ELR (cell line): Measurements from ENCODE around the gene AVL9.
A peak's percentile ranks its signal among the peaks of the same experiment; 100 is the strongest.
"Not testable (repeated sequence)": the region's sequence is repeated elsewhere in the genome, so short reads cannot be mapped to it uniquely, and the experiment has no call there.

Source experiments
- DNase-seq: peaks from one replicate; pipeline ENCODE4 v3.0.0-alpha.2; 2015; ENCODE audit warnings: low read depth

AVL9 gene

GRCh38 chr7:32587411-32587948, 92.2 kb downstream of the AVL9 start:
- DNase-seq = peak; percentile 89

GRCh38 chr7:32588657-32589056, 93.4 kb downstream of the AVL9 start:
- DNase-seq = peak; percentile 89

GRCh38 chr7:32591938-32592337, 96.6 kb downstream of the AVL9 start:
- DNase-seq = no peak

- DNase-seq = no peak
Measured at GRCh38 chr7:32592701-32593100, 97.4 kb downstream of the AVL9 start.

- peak; percentile 29 for DNase-seq
Measured at GRCh38 chr7:32594965-32595490, 99.7 kb downstream of the AVL9 start.

- DNase-seq = not testable (repeated sequence)
Measured at GRCh38 chr7:32601196-32601595, 105.9 kb downstream of the AVL9 start.

GRCh38 chr7:32602470-32602869, 107.2 kb downstream of the AVL9 start:
- DNase-seq = no peak

- not testable (repeated sequence) for DNase-seq
Measured at GRCh38 chr7:32603492-32603891, 108.2 kb downstream of the AVL9 start.

- not testable (repeated sequence) for DNase-seq
Measured at GRCh38 chr7:32604047-32604446, 108.8 kb downstream of the AVL9 start.

- DNase-seq = no peak
Measured at GRCh38 chr7:32605032-32605431, 109.7 kb downstream of the AVL9 start.

GRCh38 chr7:32609463-32609862, 114.2 kb downstream of the AVL9 start:
- no peak for DNase-seq

GRCh38 chr7:32611201-32612099, 116.2 kb downstream of the AVL9 start:
- DNase-seq = no peak

- peak; percentile 88 for DNase-seq
Measured at GRCh38 chr7:32616625-32617024, 121.3 kb downstream of the AVL9 start.

GRCh38 chr7:32618470-32618869, 123.2 kb downstream of the AVL9 start:
- DNase-seq = no peak

- DNase-seq = peak; percentile 49
Measured at GRCh38 chr7:32618987-32619386, 123.7 kb downstream of the AVL9 start.

GRCh38 chr7:32619416-32619815, 124.1 kb downstream of the AVL9 start:
- not testable (repeated sequence) for DNase-seq

- DNase-seq = no peak
Measured at GRCh38 chr7:32631021-32631420, 135.7 kb downstream of the AVL9 start.

GRCh38 chr7:32631590-32632497, 136.6 kb downstream of the AVL9 start:
- DNase-seq = not testable (repeated sequence)

- not testable (repeated sequence) for DNase-seq
Measured at GRCh38 chr7:32633446-32633845, 138.2 kb downstream of the AVL9 start.

- DNase-seq = not testable (repeated sequence)
Measured at GRCh38 chr7:32634798-32635393, 139.6 kb downstream of the AVL9 start.

GRCh38 chr7:32636725-32637462, 141.6 kb downstream of the AVL9 start:
- peak; percentile 33 for DNase-seq
